Upper lobe of left lung (tissue), 6 donors: ENCODE measurements around the gene IL9R. TPM values are rescaled to one million over a fixed set of nuclear protein-coding genes. Genes with fewer than 3 reads are reported as not detected.
"Not testable (repeated sequence)": the region's sequence is repeated elsewhere in the genome, so short reads cannot be mapped to it uniquely, and the experiment has no call there.

Experiments
- ATAC-seq, 2 donors: fragments of 200-7000 bp; cut with Tn5 transposase; one replicate each; pipeline ENCODE4 v1.9.1; 2022; ENCODE audit warnings: mild to moderate bottlenecking in 2 of 2, moderate library complexity in 2 of 2; ENCODE audit not compliant: low FRiP score in 2 of 2
- DNase-seq, 2 donors: peaks; one replicate each; pipeline ENCODE4 v3.0.0-alpha.2; 2019 to 2020
- H3K27ac ChIP-seq, 4 donors: fragments of 200-600 bp; sonication (generic); one replicate each; pipeline ENCODE4 v1.5.1; 2016 to 2019
- H3K27me3 ChIP-seq, 4 donors: fragments of 200-600 bp; sonication (generic); one replicate each; pipeline ENCODE4 v1.5.1; 2017 to 2019
- H3K36me3 ChIP-seq, 4 donors: fragments of 200-600 bp; sonication (generic); one replicate each; pipeline ENCODE4 v1.5.1; 2016 to 2019
- H3K4me1 ChIP-seq, 4 donors: fragments of 200-600 bp; sonication (generic); one replicate each; pipeline ENCODE4 v1.5.1; 2018 to 2019
- H3K4me3 ChIP-seq, 4 donors: fragments of 200-600 bp; sonication (generic); one replicate each; pipeline ENCODE4 v1.5.1; 2017 to 2019; ENCODE audit warnings: mild to moderate bottlenecking in 2 of 4, moderate library complexity in 1 of 4
- H3K9me3 ChIP-seq, 4 donors: fragments of 200-600 bp; sonication (generic); one replicate each; pipeline ENCODE4 v1.5.1; 2018 to 2019
- EP300 ChIP-seq, 4 donors: sonication (generic); formaldehyde crosslinking; IDR thresholded peaks; one replicate each; pipeline ENCODE4 v1.5.1; 2017; ENCODE audit warnings: antibody characterized with exemption in 4 of 4, control low read depth in 2 of 4
- POLR2A ChIP-seq, 4 donors: fragments of 450-650 bp; IDR thresholded peaks; one replicate each; pipeline ENCODE4 v1.5.1; 2016 to 2017; ENCODE audit warnings: antibody characterized with exemption in 4 of 4, mild to moderate bottlenecking in 2 of 4
- POLR2AphosphoS5 ChIP-seq, 2 donors: sonication (generic); formaldehyde crosslinking; IDR thresholded peaks; one replicate each; pipeline ENCODE4 v1.5.1; 2017; ENCODE audit warnings: antibody characterized with exemption in 2 of 2
- WGBS, 2 donors: methylation state at CpG; one replicate each; pipeline ENCODE4 v1.1.5; 2017 to 2018; 5-methylcytosine and 5-hydroxymethylcytosine counted together
- total RNA-seq, 6 donors: library from RNA; depleted of rRNA in 4 of 6; stranded (reverse); fragments of >200 nt in 4 of 6; gene quantifications; one replicate each; pipeline versions ENCODE4 v1.1.0 to v1.2.1, GENCODE V29; 2016 to 2021
- TF ChIP-seq, protein P1 (sequence below), 6 experiments: fragments of 450-650 bp in 4 of 6; fragments of 200-600 bp in 2 of 6; sonication (generic) in 2 of 6; IDR thresholded peaks; one replicate each; pipeline ENCODE4 v1.5.1; 2016 to 2019; ENCODE audit warnings: antibody characterized with exemption in 6 of 6
- donor health status: DM: no; HTN: no; CAD: no; lungs with moderate emphysema.
- donor health status: DM: no; HTN: yes; CAD: no; lungs with severe emphysema.

Gene IL9R
- total RNA-seq, 6 donors from 2014 or later = 1.0 to 2.7 (median 1.7) TPM; not detected in 1

- Histone ChIP-seq H3K4me1 (no peaks in the 10 kb centered on the region), H3K27me3 (no peaks in the 10 kb centered on the region), H3K9me3 (peaks cover 0 to 12% (median 5%) of the 10 kb centered on the region in 4 donors), H3K36me3 (no peaks in the 10 kb centered on the region), H3K4me3 (no peak overlapping the region), H3K27ac (no peak overlapping the region)
- ATAC-seq (no peak), DNase-seq (no peak)
- 45 to 51% methylated on average over 8 of the region's 8 CpGs for WGBS, 2 donors
- TF ChIP-seq, protein P1, sequence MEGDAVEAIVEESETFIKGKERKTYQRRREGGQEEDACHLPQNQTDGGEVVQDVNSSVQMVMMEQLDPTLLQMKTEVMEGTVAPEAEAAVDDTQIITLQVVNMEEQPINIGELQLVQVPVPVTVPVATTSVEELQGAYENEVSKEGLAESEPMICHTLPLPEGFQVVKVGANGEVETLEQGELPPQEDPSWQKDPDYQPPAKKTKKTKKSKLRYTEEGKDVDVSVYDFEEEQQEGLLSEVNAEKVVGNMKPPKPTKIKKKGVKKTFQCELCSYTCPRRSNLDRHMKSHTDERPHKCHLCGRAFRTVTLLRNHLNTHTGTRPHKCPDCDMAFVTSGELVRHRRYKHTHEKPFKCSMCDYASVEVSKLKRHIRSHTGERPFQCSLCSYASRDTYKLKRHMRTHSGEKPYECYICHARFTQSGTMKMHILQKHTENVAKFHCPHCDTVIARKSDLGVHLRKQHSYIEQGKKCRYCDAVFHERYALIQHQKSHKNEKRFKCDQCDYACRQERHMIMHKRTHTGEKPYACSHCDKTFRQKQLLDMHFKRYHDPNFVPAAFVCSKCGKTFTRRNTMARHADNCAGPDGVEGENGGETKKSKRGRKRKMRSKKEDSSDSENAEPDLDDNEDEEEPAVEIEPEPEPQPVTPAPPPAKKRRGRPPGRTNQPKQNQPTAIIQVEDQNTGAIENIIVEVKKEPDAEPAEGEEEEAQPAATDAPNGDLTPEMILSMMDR (IDR thresholded peaks at IDR 0.05) = peak in 2 of 6 experiments; percentile 17 to 34
- TF ChIP-seq POLR2AphosphoS5 (IDR thresholded peaks at IDR 0.05) (no peak), POLR2A (IDR thresholded peaks at IDR 0.05) (no peak), EP300 (IDR thresholded peaks at IDR 0.05) (no peak)
Observed at GRCh38 chrX:155966876-155967275, 30.6 kb upstream of the IL9R start.

DNA sequence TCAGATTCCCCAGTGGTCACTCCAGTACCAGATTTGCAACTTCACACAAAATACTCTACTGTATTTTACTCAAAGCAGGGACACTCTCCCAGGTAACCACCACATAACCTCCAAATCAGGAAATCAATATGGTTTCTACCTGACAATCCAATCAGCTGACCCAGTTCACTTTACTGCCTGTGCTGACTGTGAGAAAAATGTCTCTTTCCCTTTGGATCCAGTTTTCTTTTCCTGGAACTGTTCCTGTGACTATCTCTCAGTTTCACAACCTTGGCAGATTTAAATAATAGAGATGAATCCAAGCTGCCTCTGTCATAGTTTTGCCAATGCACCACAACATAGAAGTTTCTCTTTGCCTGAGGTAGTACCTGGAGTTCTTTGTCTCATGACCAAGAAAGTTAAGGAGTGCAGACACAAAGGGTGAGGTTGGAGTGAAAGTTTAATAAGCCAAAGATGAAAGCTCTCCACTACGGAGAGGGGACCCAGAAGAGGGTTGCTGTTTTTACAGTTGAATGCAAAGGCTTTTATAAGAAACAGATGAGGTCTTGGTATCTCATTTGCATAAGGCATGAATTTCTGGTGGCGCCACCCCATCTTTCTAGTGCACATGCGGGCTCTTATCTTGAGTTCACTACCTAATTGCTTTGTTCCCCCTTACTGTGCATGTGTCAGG is 29.7 kb upstream of the IL9R start:
- ATAC-seq (no peak), DNase-seq (no peak)
- Histone ChIP-seq H3K27ac (no peak overlapping the region), H3K4me1 (no peaks in the 10 kb centered on the region), H3K27me3 (no peaks in the 10 kb centered on the region), H3K36me3 (no peaks in the 10 kb centered on the region), H3K4me3 (no peak overlapping the region), H3K9me3 (peaks cover 0 to 12% (median 5%) of the 10 kb centered on the region in 4 donors)
- WGBS, 2 donors = 75 to 77% methylated on average over 3 of the region's 3 CpGs
- no peak for TF ChIP-seq POLR2A (IDR thresholded peaks at IDR 0.05)
- TF ChIP-seq EP300 (IDR thresholded peaks at IDR 0.05) = no peak
- no peak for TF ChIP-seq POLR2AphosphoS5 (IDR thresholded peaks at IDR 0.05)
- TF ChIP-seq, protein P1 (IDR thresholded peaks at IDR 0.05) = no peak

- Histone ChIP-seq H3K9me3 (peaks cover 0 to 12% (median 5%) of the 10 kb centered on the region in 4 donors), H3K4me3 (no peak overlapping the region), H3K27ac (no peak overlapping the region), H3K27me3 (no peaks in the 10 kb centered on the region), H3K36me3 (no peaks in the 10 kb centered on the region), H3K4me1 (no peaks in the 10 kb centered on the region)
- no peak for TF ChIP-seq POLR2AphosphoS5 (IDR thresholded peaks at IDR 0.05)
- TF ChIP-seq, protein P1 (IDR thresholded peaks at IDR 0.05) = no peak
- ATAC-seq = no peak
- 36 to 44% methylated on average over 1 of the region's 1 CpG for WGBS, 2 donors
- no peak for DNase-seq
Observed at GRCh38 chrX:155968326-155968661, 29.2 kb upstream of the IL9R start.

- 21 to 36% methylated on average over 5 of the region's 5 CpGs for WGBS, 2 donors
- DNase-seq = no peak
Observed at GRCh38 chrX:155968791-155969190, 28.7 kb upstream of the IL9R start.

GRCh38 chrX:155971658-155972057 is 25.8 kb upstream of the IL9R start:
- H3K9me3 ChIP-seq, ATAC-seq, H3K4me1 ChIP-seq, DNase-seq, H3K4me3 ChIP-seq, H3K27ac ChIP-seq, H3K27me3 ChIP-seq, H3K36me3 ChIP-seq: not testable (repeated sequence)
- WGBS, 2 donors = 70 to 79% methylated on average over 5 of the region's 5 CpGs

More at GRCh38 chrX:155968791-155969190, 28.7 kb upstream of the IL9R start:
- no peak for TF ChIP-seq EP300 (IDR thresholded peaks at IDR 0.05)
- TF ChIP-seq, protein P1 (IDR thresholded peaks at IDR 0.05) = no peak
- H3K4me3 ChIP-seq = no peak overlapping the region
- no peak for ATAC-seq
- H3K9me3 ChIP-seq = peaks cover 0 to 9% (median 4%) of the 10 kb centered on the region in 4 donors
- H3K4me1 ChIP-seq = no peaks in the 10 kb centered on the region
- no peaks in the 10 kb centered on the region for H3K36me3 ChIP-seq
- no peaks in the 10 kb centered on the region for H3K27me3 ChIP-seq
- no peak overlapping the region for H3K27ac ChIP-seq

GRCh38 chrX:155972241-155972640 is 25.3 kb upstream of the IL9R start:
- peak in 1 of 2 donors; percentile 32 for DNase-seq
- not testable (repeated sequence) for ATAC-seq
- WGBS, 2 donors = 74 to 76% methylated on average over 7 of the region's 7 CpGs

More at GRCh38 chrX:155972241-155972640, 25.3 kb upstream of the IL9R start:
- H3K4me3 ChIP-seq, H3K4me1 ChIP-seq, H3K27ac ChIP-seq, H3K27me3 ChIP-seq, H3K9me3 ChIP-seq, H3K36me3 ChIP-seq: not testable (repeated sequence)
